Adrenal gland (tissue), 5 donors: ENCODE data around the gene CACNA1G.

Source experiments
- CTCF ChIP-seq, 6 experiments: fragments of 450-650 bp in 4 of 6; fragments of 200-600 bp in 2 of 6; sonication (generic) in 1 of 6; IDR thresholded peaks; 1 replicate in 5 of 6; 2 replicates in 1 of 6; pipeline versions ENCODE4 v1.5.1 to v1.8.0; 2016 to 2021; ENCODE audit warnings: antibody characterized with exemption in 6 of 6, mild to moderate bottlenecking in 2 of 6, moderate library complexity in 1 of 6
- POLR2A ChIP-seq, 2 donors: fragments of 450-650 bp; IDR thresholded peaks; one replicate each; pipeline ENCODE4 v1.6.1; 2017; ENCODE audit warnings: antibody characterized with exemption in 2 of 2, mild to moderate bottlenecking in 2 of 2, moderate library complexity in 1 of 2
- donor health status: DM: no; HTN: no; CAD: no.

DNA sequence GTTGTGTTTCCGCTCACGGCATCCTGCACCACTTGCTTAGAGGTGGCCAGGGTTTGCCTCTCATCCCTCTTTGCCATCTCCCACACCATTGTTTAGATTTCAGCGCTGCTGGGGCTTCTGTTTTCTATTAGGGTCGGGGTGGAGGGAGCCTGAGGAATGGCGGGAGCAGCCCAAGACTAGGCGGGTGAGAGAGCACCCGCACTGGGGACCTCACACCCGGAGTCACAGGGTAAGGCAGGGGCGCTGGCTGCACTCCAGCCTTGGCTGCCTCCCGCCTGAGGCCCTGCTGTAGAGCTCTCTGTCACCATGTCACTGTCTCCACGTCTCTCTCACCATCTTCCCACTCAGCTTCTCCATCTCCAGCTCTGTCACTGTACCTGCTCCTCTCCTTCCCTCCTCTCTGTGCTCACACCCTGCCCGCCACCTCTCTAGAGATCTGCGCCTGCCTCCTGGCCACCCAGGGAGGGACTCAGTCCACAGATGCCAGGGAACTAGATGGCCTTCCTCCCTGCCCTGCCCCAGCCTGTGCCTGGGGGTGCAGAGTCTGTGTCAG lies 41.4 kb downstream of the CACNA1G start:
- TF ChIP-seq CTCF (IDR thresholded peaks at IDR 0.05) = no peak
- no peak for TF ChIP-seq POLR2A (IDR thresholded peaks at IDR 0.05)
